Measurements from ENCODE around the gene GOLGA6C.

GRCh38 chr15:75228787-75229186 lies 29.3 kb upstream of the GOLGA6C start:
- TF ChIP-seq EZH2phosphoT487 (IDR thresholded peaks at IDR 0.05; ENCODE audit: insufficient read depth, low read depth) (no peak), EZH2 (IDR thresholded peaks at IDR 0.05; ENCODE audit: insufficient read depth, poor library complexity, severe bottlenecking) (no peak)

Measured in GM23248 (cell line).